A673 (cell line): ENCODE data around the gene BACH2.

ENCODE experiments used
- EZH2 ChIP-seq: fragments of 200-600 bp; sonication (generic); IDR thresholded peaks from 2 replicates; pipeline ENCODE4 v1.6.1; 2017; ENCODE audit warnings: borderline replicate concordance, low read depth, mild to moderate bottlenecking, mixed read lengths, antibody characterized with exemption, low read length; ENCODE audit not compliant: poor library complexity, severe bottlenecking
- TF ChIP-seq, protein P1 (sequence below): fragments of 300-800, 200-600 bp; sonication (generic); conservative IDR thresholded peaks from 2 replicates; pipeline ENCODE4 v1.5.1; 2017; ENCODE audit warnings: low read depth, mild to moderate bottlenecking, antibody characterized with exemption, low read length, moderate library complexity, mixed read lengths

DNA sequence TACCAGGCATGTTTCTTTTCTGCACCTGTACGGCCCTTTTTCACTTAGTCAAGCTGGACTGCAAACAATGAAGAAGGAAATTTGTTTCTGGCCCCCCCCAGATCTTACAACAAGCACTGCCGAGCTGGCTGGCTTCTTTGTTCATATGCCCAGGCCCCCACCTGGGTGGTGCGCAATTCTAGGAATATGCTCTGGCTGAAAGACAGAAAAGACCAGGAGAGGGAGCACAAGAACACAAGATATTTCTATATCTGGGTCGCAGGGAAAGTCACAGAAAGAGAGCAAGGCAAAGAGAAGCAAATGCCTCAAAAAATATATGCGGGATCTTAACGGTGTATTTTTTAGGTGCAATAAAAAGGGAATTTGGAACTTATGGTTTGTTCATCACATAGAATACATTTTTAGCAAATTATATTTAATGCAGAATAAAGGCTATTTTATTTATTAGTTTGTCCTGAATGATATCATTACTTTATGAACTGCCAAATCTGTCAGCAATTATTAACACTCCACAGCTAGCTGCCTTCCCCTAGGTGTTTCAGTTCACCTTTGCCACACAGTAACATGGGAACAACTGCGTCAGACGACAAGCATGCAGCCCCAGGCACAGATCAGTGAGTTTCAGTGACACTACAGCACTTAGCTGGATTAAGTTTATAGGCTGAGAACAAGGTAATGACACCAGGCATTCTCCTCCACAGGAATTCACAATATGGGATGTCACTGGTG lies 325.9 kb downstream of the BACH2 start:
- TF ChIP-seq, protein P1, sequence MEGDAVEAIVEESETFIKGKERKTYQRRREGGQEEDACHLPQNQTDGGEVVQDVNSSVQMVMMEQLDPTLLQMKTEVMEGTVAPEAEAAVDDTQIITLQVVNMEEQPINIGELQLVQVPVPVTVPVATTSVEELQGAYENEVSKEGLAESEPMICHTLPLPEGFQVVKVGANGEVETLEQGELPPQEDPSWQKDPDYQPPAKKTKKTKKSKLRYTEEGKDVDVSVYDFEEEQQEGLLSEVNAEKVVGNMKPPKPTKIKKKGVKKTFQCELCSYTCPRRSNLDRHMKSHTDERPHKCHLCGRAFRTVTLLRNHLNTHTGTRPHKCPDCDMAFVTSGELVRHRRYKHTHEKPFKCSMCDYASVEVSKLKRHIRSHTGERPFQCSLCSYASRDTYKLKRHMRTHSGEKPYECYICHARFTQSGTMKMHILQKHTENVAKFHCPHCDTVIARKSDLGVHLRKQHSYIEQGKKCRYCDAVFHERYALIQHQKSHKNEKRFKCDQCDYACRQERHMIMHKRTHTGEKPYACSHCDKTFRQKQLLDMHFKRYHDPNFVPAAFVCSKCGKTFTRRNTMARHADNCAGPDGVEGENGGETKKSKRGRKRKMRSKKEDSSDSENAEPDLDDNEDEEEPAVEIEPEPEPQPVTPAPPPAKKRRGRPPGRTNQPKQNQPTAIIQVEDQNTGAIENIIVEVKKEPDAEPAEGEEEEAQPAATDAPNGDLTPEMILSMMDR: peak; percentile 79
- no peak for TF ChIP-seq EZH2
